ENCODE data around the gene GRK5.

DNA sequence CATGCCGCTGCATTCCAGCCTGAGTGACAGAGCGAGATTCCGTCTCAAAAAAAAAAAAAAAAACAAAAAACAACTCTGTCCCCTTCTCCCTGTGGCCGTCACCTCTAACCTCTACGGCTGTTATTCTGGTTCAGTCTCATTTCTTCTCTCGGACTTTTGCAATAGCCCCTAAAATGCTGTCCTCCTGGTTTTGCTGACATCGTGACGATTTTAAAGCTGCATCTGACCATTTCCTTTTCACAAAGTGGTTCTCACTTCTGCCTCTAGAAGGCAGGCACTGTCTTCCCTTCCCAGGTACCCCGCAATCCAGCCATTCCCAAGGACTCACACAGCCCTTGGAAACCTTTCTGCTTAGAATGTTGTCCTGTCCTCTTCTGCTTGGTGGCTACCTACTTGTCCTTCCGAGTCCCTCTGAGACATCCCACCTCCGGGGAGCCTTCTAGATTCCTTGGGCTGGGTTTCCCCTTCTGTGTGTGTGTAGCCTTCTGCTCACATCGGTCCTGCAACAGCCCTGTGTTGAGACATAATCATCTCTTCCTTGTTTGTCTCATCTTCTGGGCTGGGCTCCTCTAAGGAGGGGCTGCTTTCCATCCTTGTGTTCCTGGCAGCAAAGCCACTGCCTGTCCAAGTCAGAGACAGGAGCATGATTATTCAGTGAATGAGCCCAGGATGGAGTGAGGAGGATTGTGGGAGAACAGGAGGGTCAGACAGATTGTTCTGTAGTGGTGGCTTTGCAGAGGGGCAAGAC is 83.1 kb downstream of the GRK5 start:
- TF ChIP-seq, protein P1, sequence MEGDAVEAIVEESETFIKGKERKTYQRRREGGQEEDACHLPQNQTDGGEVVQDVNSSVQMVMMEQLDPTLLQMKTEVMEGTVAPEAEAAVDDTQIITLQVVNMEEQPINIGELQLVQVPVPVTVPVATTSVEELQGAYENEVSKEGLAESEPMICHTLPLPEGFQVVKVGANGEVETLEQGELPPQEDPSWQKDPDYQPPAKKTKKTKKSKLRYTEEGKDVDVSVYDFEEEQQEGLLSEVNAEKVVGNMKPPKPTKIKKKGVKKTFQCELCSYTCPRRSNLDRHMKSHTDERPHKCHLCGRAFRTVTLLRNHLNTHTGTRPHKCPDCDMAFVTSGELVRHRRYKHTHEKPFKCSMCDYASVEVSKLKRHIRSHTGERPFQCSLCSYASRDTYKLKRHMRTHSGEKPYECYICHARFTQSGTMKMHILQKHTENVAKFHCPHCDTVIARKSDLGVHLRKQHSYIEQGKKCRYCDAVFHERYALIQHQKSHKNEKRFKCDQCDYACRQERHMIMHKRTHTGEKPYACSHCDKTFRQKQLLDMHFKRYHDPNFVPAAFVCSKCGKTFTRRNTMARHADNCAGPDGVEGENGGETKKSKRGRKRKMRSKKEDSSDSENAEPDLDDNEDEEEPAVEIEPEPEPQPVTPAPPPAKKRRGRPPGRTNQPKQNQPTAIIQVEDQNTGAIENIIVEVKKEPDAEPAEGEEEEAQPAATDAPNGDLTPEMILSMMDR (IDR thresholded peaks at IDR 0.05; ENCODE audit: low read depth, low read length, poor library complexity, severe bottlenecking) = no peak
- no peak for TF ChIP-seq EZH2phosphoT487 (IDR thresholded peaks at IDR 0.05; ENCODE audit: borderline replicate concordance, low read length)
